ENCODE results near the gene CUL4B.

- TF ChIP-seq, protein P1, sequence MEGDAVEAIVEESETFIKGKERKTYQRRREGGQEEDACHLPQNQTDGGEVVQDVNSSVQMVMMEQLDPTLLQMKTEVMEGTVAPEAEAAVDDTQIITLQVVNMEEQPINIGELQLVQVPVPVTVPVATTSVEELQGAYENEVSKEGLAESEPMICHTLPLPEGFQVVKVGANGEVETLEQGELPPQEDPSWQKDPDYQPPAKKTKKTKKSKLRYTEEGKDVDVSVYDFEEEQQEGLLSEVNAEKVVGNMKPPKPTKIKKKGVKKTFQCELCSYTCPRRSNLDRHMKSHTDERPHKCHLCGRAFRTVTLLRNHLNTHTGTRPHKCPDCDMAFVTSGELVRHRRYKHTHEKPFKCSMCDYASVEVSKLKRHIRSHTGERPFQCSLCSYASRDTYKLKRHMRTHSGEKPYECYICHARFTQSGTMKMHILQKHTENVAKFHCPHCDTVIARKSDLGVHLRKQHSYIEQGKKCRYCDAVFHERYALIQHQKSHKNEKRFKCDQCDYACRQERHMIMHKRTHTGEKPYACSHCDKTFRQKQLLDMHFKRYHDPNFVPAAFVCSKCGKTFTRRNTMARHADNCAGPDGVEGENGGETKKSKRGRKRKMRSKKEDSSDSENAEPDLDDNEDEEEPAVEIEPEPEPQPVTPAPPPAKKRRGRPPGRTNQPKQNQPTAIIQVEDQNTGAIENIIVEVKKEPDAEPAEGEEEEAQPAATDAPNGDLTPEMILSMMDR (IDR thresholded peaks at IDR 0.05), result no peak
- no peak for TF ChIP-seq POLR2A (IDR thresholded peaks at IDR 0.05)
These were observed 24.9 kb upstream of the CUL4B start for GRCh38 chrX:120585702-120586101.
